ENCODE measurements around the gene RPL13A.

The RPL13A gene

DNA sequence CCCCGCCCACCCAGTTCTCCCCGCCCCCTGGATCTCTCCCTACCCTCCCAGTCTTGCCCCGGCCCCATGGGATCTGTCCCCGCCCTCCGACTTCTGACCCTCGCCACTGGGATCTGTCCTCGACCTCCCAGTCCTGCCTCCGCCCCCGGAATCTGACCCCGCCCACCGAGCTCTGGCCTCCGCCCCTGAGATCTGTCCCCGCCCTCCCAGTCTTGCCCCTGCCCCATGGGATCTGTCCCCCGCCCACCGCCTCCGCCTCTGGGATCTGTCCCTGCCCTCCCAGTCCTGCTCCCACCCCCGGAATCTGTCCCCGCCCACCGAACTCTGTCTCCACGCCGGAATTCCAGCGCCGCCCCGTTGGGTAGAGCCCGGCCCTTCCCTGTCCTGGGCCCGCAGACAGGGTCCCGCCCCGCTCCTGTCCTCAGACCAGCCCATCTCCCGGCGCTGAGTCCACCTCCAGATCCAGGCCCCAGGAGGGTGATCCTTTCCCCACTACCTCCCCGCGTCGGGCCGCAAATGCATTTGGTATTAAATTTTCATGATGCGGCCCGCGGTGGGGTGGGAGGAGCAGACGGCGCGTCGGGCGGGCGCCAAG is 44.5 kb upstream of the RPL13A start:
- H3K27ac ChIP-seq, result peak overlapping the region; percentile 78
- TF ChIP-seq, protein P1, sequence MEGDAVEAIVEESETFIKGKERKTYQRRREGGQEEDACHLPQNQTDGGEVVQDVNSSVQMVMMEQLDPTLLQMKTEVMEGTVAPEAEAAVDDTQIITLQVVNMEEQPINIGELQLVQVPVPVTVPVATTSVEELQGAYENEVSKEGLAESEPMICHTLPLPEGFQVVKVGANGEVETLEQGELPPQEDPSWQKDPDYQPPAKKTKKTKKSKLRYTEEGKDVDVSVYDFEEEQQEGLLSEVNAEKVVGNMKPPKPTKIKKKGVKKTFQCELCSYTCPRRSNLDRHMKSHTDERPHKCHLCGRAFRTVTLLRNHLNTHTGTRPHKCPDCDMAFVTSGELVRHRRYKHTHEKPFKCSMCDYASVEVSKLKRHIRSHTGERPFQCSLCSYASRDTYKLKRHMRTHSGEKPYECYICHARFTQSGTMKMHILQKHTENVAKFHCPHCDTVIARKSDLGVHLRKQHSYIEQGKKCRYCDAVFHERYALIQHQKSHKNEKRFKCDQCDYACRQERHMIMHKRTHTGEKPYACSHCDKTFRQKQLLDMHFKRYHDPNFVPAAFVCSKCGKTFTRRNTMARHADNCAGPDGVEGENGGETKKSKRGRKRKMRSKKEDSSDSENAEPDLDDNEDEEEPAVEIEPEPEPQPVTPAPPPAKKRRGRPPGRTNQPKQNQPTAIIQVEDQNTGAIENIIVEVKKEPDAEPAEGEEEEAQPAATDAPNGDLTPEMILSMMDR (conservative IDR thresholded peaks at IDR 0.05), result no peak

DNA sequence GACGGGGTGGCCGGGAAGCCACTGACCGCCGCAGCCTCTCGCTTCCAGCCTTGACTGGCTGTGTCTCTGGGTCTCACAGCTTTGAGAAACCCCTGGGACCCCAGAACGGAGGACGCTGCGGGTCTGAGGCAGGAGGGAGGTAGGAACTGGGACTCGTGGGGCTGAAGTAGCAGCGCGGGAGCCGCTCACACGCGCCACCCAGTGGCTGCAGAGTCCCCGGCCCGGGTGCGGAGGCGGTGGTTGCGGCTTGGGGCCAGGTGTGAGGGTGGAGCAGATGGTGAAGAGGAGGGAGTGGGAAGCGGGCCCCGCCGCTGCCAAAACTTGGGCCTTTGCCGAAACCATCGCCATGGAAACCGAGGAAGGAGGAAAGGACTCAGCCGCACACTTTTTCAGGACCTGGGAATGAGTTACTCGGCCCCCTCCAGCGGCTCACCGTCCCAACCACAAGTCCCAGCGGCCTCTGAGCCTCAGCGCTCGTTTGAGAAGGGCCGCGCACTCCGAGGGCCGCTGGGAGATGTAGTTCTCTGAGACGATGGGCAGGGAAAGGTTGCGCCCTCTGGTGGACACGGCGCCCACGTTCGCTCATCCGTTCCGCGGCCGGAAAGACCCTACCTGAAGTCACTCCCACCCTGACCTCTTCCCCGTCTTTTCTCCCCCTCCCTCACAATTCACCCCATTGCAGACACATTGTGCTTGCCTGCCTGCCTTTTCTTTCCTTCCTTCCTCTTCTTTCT is 43.9 kb upstream of the RPL13A start:
- peak overlapping the region; percentile 78 for H3K27ac ChIP-seq
- TF ChIP-seq, protein P1 (conservative IDR thresholded peaks at IDR 0.05), result peak; percentile 99

DNA sequence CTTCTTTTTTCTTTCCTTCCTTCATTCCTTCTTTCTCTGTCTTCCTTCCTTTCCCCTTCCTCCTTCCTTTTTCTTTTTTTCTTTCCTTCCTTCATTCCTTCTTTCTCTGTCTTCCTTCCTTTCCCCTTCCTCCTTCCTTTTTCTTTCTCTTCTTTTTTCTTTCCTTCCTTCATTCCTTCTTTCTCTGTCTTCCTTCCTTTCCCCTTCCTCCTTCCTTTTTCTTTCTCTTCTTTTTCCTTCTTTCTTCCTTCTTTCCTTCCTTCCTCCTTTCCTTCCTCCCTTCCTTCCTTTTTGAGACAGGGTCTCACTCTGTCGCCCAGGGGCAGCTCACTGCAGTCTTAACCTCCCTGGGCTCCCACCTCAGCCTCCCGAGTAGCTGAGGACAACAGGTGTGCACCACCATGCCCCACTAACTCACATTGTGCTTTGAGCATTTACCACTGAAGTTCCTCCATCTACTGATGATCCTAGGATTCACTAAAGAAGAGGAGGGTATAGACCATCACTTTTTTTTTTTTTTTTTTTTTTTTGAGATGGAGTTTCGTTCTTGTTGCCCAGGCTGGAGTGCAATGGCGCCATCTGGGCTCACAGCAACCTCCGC is 43.2 kb upstream of the RPL13A start:
- H3K27ac ChIP-seq, result peak overlapping the region; percentile 78; the same call in 1 of the 2 replicates

DNA sequence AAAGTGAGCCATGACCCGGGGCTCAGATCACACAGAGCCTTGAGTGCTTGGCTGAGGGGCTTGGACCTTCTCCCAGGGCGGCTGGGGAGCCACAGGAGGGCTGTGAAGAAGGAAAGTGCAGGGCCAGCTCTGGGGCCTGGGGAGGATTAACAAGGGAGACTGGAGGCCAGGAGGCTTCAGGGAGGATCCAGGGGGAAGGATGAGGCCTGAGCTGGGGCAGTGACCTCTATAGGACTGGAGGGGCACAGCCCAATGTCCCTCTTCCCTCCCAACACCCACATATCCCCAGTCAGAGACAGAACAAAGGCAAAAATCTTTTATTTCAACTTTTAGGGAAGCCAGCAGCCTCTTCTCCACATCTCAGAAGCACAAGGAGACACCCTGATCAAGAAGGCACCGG is 41.4 kb upstream of the RPL13A start:
- no peak overlapping the region for H3K27ac ChIP-seq

DNA sequence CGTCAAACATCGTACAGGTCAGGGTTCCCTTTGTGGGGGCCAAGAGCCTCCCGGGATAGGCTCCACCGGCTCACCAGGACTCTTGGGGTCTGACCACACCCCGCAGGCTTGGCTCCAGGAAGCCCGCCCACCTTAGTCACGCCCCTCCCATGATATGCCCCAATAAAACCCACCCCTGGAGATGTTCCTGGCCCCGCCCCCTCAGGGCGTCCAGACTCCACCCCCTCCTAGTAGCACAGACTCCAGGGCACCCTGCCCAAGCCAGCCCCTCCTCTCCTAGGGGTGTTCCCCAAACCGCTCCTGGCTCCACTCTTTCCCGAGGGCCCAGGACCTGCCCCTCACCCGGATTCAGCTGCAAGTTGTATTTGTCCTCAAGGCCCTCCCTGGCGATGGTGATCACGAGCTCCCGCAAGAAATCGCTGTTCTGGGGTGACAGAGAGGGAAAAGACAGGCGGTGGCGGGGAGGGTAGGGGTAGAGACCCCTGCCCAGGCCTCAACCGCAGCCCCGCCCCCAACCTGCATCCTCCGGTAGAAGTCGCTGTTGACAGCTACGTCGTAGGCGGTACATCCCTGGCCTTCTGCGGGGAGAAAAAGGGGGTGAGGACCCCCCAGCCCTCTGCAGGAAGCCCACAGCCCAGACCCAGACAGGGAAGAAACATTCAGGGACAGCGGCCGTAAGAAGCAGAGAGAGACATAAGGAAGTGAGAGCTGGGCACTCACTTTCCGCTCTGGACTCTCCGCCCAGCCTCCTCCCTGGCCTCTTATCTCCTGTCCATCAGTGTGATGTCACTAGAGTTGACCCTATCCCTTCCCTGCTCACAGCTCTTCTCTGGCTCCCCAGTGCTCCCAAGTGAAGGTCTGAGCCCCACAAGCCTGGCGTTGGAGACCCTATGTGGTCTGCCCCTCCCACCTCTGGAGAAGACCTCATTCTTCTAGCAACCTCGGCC is 39.6 kb upstream of the RPL13A start:
- TF ChIP-seq, protein P1 (conservative IDR thresholded peaks at IDR 0.05), result no peak
- H3K27ac ChIP-seq, result no peak overlapping the region

More for the DNA sequence above, 41.4 kb upstream of the RPL13A start:
- TF ChIP-seq, protein P1 (conservative IDR thresholded peaks at IDR 0.05), result no peak

DNA sequence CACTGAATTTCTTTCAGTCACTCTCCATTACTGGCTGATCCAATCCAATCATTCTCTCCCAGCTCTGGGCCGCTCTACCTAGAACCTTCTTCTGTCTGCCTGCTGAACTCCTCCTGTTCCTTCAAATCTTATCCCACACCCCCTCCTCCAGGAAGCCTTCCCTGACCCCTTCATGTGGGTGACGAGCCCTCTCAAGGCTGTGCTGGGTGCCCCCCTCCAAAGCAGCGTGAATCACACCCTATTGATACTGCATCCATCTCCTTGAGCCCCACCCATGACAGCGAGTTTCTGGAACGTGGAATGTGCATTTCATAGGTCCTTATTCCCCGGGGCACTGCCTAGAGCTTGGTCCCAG is 39.0 kb upstream of the RPL13A start:
- TF ChIP-seq, protein P1 (conservative IDR thresholded peaks at IDR 0.05), result no peak
- H3K27ac ChIP-seq, result no peak overlapping the region

DNA sequence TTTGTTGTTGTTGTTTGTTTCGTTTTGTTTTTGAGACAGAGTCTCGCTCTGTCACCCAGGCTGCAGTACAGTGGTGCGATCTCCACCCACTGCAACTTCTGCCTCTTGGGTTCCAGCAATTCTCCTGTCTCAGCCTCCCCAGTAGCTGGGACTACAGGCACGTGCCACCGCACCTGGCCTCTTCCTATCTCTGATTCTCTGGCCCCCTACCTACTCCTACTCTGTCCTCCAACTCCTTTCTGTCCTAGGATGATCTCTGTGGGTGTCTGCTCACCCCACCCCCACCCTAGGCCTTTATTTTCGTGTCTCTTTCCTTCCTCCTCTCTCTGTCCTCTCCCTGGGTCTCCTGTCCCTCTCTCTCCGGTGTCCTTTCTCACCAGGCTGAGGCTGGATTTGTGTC is 37.0 kb upstream of the RPL13A start:
- H3K27ac ChIP-seq, result peak overlapping the region; percentile 91; the same call in 1 of the 2 replicates
- TF ChIP-seq, protein P1 (conservative IDR thresholded peaks at IDR 0.05), result no peak
